Endothelial cell of umbilical vein (primary cell): ENCODE results near the gene ST6GALNAC2. TPM values are rescaled to one million over a fixed set of nuclear protein-coding genes. Genes with fewer than 3 reads are reported as not detected.
A peak's percentile ranks its signal among the peaks of the same experiment; 100 is the strongest.

Source experiments
- BruUV-seq: library from RNA; stranded (reverse); fragments of 400-500 nt; replicated peaks from 2 replicates; lab custom pipeline; 2021; lab: Mats Ljungman, UMichigan
- CTCF ChIA-PET: fragments of 300-600, 350-600 bp; sonication (Branson Sonifier 250); formaldehyde crosslinking; loops from one replicate; lab custom pipeline; 2021; ENCODE audit warnings: antibody characterized with exemption, inconsistent platforms; lab: Charles Lee
- POLR2A ChIA-PET: fragments of 300-600, 350-600 bp; sonication (Branson Sonifier 250); formaldehyde crosslinking; loops from one replicate; lab custom pipeline; 2021; ENCODE audit warnings: antibody characterized with exemption, inconsistent platforms; lab: Charles Lee
- DNase-seq: peaks from one replicate; pipeline ENCODE4 v3.0.0-alpha.2; 2011; ENCODE audit warnings: low read depth, low spot score
- FAIRE-seq: peaks from 2 replicates; lab custom pipeline; 2011; peaks lifted over from hg19 to GRCh38; lab: Jason Lieb, UNC
- H2AFZ ChIP-seq: 2 replicates; pipeline ENCODE4 v1.6.0; 2012; ENCODE audit warnings: low read depth, low read length, control low read depth, inconsistent platforms
- H3K27ac ChIP-seq: 2 replicates; pipeline ENCODE4 v1.5.1; 2011; ENCODE audit warnings: low read depth, mild to moderate bottlenecking, control low read depth, low read length, moderate library complexity; ENCODE audit not compliant: insufficient read depth
- H3K27me3 ChIP-seq, 2 experiments: 2 replicates each; pipeline versions ENCODE4 v1.6.0 to v1.6.1; 2011; ENCODE audit warnings: low read length in 2 of 2, mixed read lengths in 1 of 2; ENCODE audit not compliant: control insufficient read depth in 2 of 2, insufficient read depth in 2 of 2
- H3K36me3 ChIP-seq, 2 experiments: 2 replicates in 1 of 2; 3 replicates in 1 of 2; pipeline ENCODE4 v1.5.1; 2011; ENCODE audit warnings: low read length in 2 of 2, mild to moderate bottlenecking in 1 of 2, moderate library complexity in 1 of 2; ENCODE audit not compliant: control insufficient read depth in 2 of 2, insufficient read depth in 2 of 2; ENCODE audit errors: extremely low read depth in 1 of 2
- H3K4me1 ChIP-seq: 3 replicates; pipeline ENCODE4 v1.5.1; 2011; ENCODE audit warnings: mild to moderate bottlenecking, low read length; ENCODE audit not compliant: control insufficient read depth, insufficient read depth; ENCODE audit errors: extremely low read depth
- H3K4me2 ChIP-seq: 2 replicates; pipeline ENCODE4 v1.6.1; 2011; ENCODE audit warnings: low read length, control low read depth, mixed read lengths; ENCODE audit not compliant: insufficient read depth
- H3K4me3 ChIP-seq, 3 experiments: fragments of 200-600 bp in 1 of 3; sonication (generic), shearing (Covaris generic) in 1 of 3; replicated peaks in 1 of 3; 2 replicates each; pipeline ENCODE4 v1.5.1; 2011 to 2016; ENCODE audit warnings: control low read depth in 3 of 3, low read length in 3 of 3, mild to moderate bottlenecking in 2 of 3, inconsistent platforms in 1 of 3, low read depth in 1 of 3, moderate library complexity in 1 of 3; ENCODE audit not compliant: insufficient read depth in 1 of 3
- H3K79me2 ChIP-seq: 2 replicates; pipeline ENCODE4 v1.6.0; 2012; ENCODE audit warnings: low read length, inconsistent platforms; ENCODE audit not compliant: control insufficient read depth, insufficient read depth
- H3K9ac ChIP-seq: replicated peaks from 2 replicates; pipeline ENCODE3; 2011; ENCODE audit warnings: low read length, control low read depth; ENCODE audit not compliant: insufficient read depth; ENCODE audit errors: extremely low read depth
- H3K9me1 ChIP-seq: replicated peaks from 3 replicates; pipeline ENCODE4 v1.6.0; 2011; ENCODE audit warnings: mild to moderate bottlenecking, low read length; ENCODE audit not compliant: control insufficient read depth, insufficient read depth; ENCODE audit errors: extremely low read depth
- H3K9me3 ChIP-seq: replicated peaks from 2 replicates; pipeline ENCODE4 v1.5.1; 2012; ENCODE audit warnings: low read length, inconsistent platforms; ENCODE audit not compliant: control insufficient read depth, insufficient read depth
- H4K20me1 ChIP-seq: replicated peaks from 2 replicates; pipeline ENCODE3; 2011; ENCODE audit warnings: mild to moderate bottlenecking, low read length; ENCODE audit not compliant: control insufficient read depth, insufficient read depth; ENCODE audit errors: extremely low read depth
- CTCF ChIP-seq, 2 donors: IDR thresholded peaks; 1 replicate in 1 of 2; 2 replicates in 1 of 2; pipeline ENCODE4 v1.5.1; 2011; ENCODE audit warnings: low read length in 2 of 2, mild to moderate bottlenecking in 2 of 2, moderate library complexity in 2 of 2, control low read depth in 1 of 2, inconsistent platforms in 1 of 2, low read depth in 1 of 2; ENCODE audit not compliant: insufficient read depth in 1 of 2; ENCODE audit errors: extremely low read depth in 1 of 2
- EZH2 ChIP-seq: IDR thresholded peaks from 2 replicates; pipeline ENCODE4 v1.6.1; 2012; ENCODE audit warnings: borderline replicate concordance, low read depth, mild to moderate bottlenecking, moderate library complexity, low read length, inconsistent platforms; ENCODE audit not compliant: severe bottlenecking
- FOS ChIP-seq: IDR thresholded peaks from 2 replicates; pipeline ENCODE4 v1.6.1; 2011; ENCODE audit warnings: mild to moderate bottlenecking, low read length, moderate library complexity, borderline replicate concordance; ENCODE audit not compliant: insufficient read depth
- GATA2 ChIP-seq: IDR thresholded peaks from 2 replicates; pipeline ENCODE4 v1.7.0; 2011; ENCODE audit warnings: low read depth, mild to moderate bottlenecking, moderate library complexity, mixed read lengths, low read length; ENCODE audit not compliant: insufficient read length, insufficient read depth
- JUN ChIP-seq: IDR thresholded peaks from 2 replicates; pipeline ENCODE4 v1.6.1; 2011; ENCODE audit warnings: borderline replicate concordance, low read depth; ENCODE audit not compliant: insufficient read length, insufficient read depth
- MYC ChIP-seq: IDR thresholded peaks from one replicate; pipeline ENCODE4 v1.6.1; 2011; ENCODE audit warnings: mild to moderate bottlenecking, low read depth, low read length
- POLR2A ChIP-seq: IDR thresholded peaks from 2 replicates; pipeline ENCODE4 v1.6.1; 2012; ENCODE audit warnings: low read depth, mild to moderate bottlenecking, control low read depth, low read length
- POLR2AphosphoS5 ChIP-seq: IDR thresholded peaks from 2 replicates; pipeline ENCODE4 v1.6.1; 2012; ENCODE audit warnings: low read depth, mild to moderate bottlenecking, control low read depth, low read length, moderate library complexity; ENCODE audit not compliant: insufficient read depth
- dilution Hi-C: fragments of 300-500 bp; cut with MboI; formaldehyde crosslinking; loops from one replicate; pipeline ENCODE4 v1.15.0; 2019; ENCODE audit warnings: low sequenced_read_pairs; ENCODE audit not compliant: extremely low pct_ligation_motif_present
- intact Hi-C: fragments of 100-400 bp; cut with micrococcal nuclease; formaldehyde crosslinking; loops from one replicate; pipeline ENCODE4 v1.10.0; 2022
- polyA plus RNA-seq, 4 experiments: library from polyadenylated mRNA; depleted of rRNA in 3 of 4; stranded (reverse) in 3 of 4; unstranded in 1 of 4; fragments of >200 nt; gene quantifications; 2 replicates each; pipeline versions ENCODE4 v1.2.1 to v1.2.3, GENCODE V29; 2011 to 2012; ENCODE audit warnings: missing spikeins in 1 of 4
- total RNA-seq: library from RNA; stranded (reverse); gene quantifications from 2 replicates; pipeline ENCODE4 v1.2.3, GENCODE V29; 2021
- TF ChIP-seq, protein P1 (sequence below): IDR thresholded peaks from 2 replicates; pipeline ENCODE4 v1.6.1; 2011; ENCODE audit not compliant: insufficient read depth, insufficient read length

Gene ST6GALNAC2
- total and polyA plus RNA-seq, 2 donors (not counting 3 experiments of a cell fraction or from before 2014, with no cell fraction given), result 0.59 to 1.7 TPM

DNA sequence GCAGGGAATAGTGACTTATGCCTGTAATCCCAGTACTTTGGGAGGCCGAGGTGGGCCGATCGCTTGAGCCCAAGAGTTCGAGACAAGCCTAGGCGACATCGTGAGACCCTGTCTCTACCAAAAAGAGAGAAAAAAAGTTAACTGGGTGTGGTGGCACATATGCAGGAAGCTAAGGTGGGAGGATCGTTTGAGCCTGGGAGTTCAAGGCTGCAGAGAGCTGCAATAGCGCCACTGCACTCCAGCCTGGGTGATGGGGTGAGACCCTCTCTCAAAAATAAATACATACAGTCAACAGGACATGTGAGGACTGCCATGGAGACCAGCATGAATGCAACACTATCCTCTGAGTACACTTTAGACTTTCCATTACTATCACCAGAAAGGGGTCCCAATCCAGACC is 15.4 kb upstream of the ST6GALNAC2 start:
- Histone ChIP-seq H3K4me2 (no peak overlapping the region), H3K9me3 (no peaks in the 10 kb centered on the region), H3K27ac (no peak overlapping the region), H3K27me3 (no peaks in the 10 kb centered on the region), H2AFZ (no peak overlapping the region), H3K36me3 (no peaks in the 10 kb centered on the region), H3K79me2 (no peaks in the 10 kb centered on the region), H3K9me1 (no peaks in the 10 kb centered on the region), H4K20me1 (no peaks in the 10 kb centered on the region), H3K4me1 (peaks cover 19% of the 10 kb centered on the region), H3K4me3 (no peak overlapping the region), H3K9ac (no peak overlapping the region)
- TF ChIP-seq POLR2A, result no peak
- no peak for TF ChIP-seq POLR2AphosphoS5
- TF ChIP-seq, protein P1, sequence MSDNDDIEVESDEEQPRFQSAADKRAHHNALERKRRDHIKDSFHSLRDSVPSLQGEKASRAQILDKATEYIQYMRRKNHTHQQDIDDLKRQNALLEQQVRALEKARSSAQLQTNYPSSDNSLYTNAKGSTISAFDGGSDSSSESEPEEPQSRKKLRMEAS, result no peak
- TF ChIP-seq MYC, result no peak
- no peak for TF ChIP-seq EZH2
- TF ChIP-seq GATA2, result no peak
- POLR2A ChIA-PET, result interaction anchor here (1.2 kb wide), 1 partner anchor 43 kb away, joined by 4 read pairs; no protein-coding TSS in a partner anchor
- FAIRE-seq (no peak), DNase-seq (no peak)
- dilution Hi-C loops (no loop called here), intact Hi-C loops (no loop called here)
- CTCF ChIA-PET, result interaction anchor here (0.7 to 3.0 kb wide), 7 partner anchors 13 to 184 kb away, joined by 3 to 16 read pairs (median 3); partner anchors contain the start of gene ST6GALNAC2
- no TSS peak for BruUV-seq

- Histone ChIP-seq H3K36me3 (no peaks in the 10 kb centered on the region), H3K9me3 (no peaks in the 10 kb centered on the region), H3K9me1 (no peaks in the 10 kb centered on the region), H3K9ac (no peak overlapping the region), H3K27ac (no peak overlapping the region), H3K4me1 (peaks cover 19% of the 10 kb centered on the region), H3K27me3 (no peaks in the 10 kb centered on the region), H3K4me3 (no peak overlapping the region), H2AFZ (no peak overlapping the region), H3K4me2 (no peak overlapping the region), H3K79me2 (no peaks in the 10 kb centered on the region), H4K20me1 (no peaks in the 10 kb centered on the region)
- DNase-seq, result peak; percentile 67
- FAIRE-seq, result peak; percentile 66
- dilution Hi-C loops (no loop called here), intact Hi-C loops (no loop called here)
- ChIA-PET POLR2A (no interaction called here), CTCF (interaction anchor here (0.7 to 3.0 kb wide), 4 partner anchors 10 to 72 kb away, joined by 4 to 16 read pairs (median 6); no protein-coding TSS in a partner anchor)
- BruUV-seq, result no TSS peak
- TF ChIP-seq POLR2AphosphoS5 (no peak), JUN (no peak), EZH2 (no peak), POLR2A (no peak), MYC (no peak), CTCF (IDR thresholded peaks at IDR 0.05; ENCODE audit: extremely low read depth in 1 of 2, insufficient read depth in 1 of 2, low read depth in 1 of 2, low read length in 2 of 2) (no peak), FOS (no peak), GATA2 (no peak)
- TF ChIP-seq, protein P1, result no peak
These were observed 14.2 kb upstream of the ST6GALNAC2 start for GRCh38 chr17:76599694-76600460.
